Mucosa of rectum (tissue), 2 donors: ENCODE measurements around the gene RBKS.

Source experiments
- H3K27ac ChIP-seq, 2 donors: one replicate each; pipeline ENCODE4 v1.7.0; 2013; ENCODE audit warnings: inconsistent platforms in 2 of 2, low read depth in 2 of 2, low read length in 2 of 2
- H3K27me3 ChIP-seq, 2 donors: one replicate each; pipeline ENCODE4 v1.7.0; 2013; ENCODE audit warnings: low read length in 2 of 2; ENCODE audit not compliant: control insufficient read depth in 2 of 2, insufficient read depth in 2 of 2
- H3K36me3 ChIP-seq, 2 donors: one replicate each; pipeline ENCODE4 v1.7.0; 2013; ENCODE audit warnings: low read length in 2 of 2; ENCODE audit not compliant: control insufficient read depth in 2 of 2, insufficient read depth in 2 of 2
- H3K4me1 ChIP-seq, 2 donors: one replicate each; pipeline ENCODE4 v1.7.0; 2013; ENCODE audit warnings: low read length in 2 of 2, mild to moderate bottlenecking in 1 of 2; ENCODE audit not compliant: control insufficient read depth in 2 of 2, insufficient read depth in 2 of 2
- H3K4me3 ChIP-seq, 2 donors: one replicate each; pipeline ENCODE4 v1.7.0; 2013; ENCODE audit warnings: low read length in 2 of 2
- H3K9ac ChIP-seq, 2 donors: one replicate each; pipeline ENCODE4 v1.7.0; 2013; ENCODE audit warnings: low read length in 2 of 2, low read depth in 1 of 2, mild to moderate bottlenecking in 1 of 2
- H3K9me3 ChIP-seq, 2 donors: one replicate each; pipeline ENCODE4 v1.7.0; 2013; ENCODE audit warnings: low read length in 2 of 2; ENCODE audit not compliant: control insufficient read depth in 2 of 2
- donor health status: healthy.
- donor health status: Normal muscosa, but diverticular disease.

RBKS gene

GRCh38 chr2:27843992-27844391 lies 46.2 kb downstream of the RBKS start:
- H3K27me3 ChIP-seq = no peaks in the 10 kb centered on the region
- no peaks in the 10 kb centered on the region for H3K36me3 ChIP-seq
- H3K4me1 ChIP-seq = no peaks in the 10 kb centered on the region
- H3K27ac ChIP-seq = no peak overlapping the region
- no peak overlapping the region for H3K4me3 ChIP-seq
- H3K9ac ChIP-seq = no peak overlapping the region
- H3K9me3 ChIP-seq = no peaks in the 10 kb centered on the region

DNA sequence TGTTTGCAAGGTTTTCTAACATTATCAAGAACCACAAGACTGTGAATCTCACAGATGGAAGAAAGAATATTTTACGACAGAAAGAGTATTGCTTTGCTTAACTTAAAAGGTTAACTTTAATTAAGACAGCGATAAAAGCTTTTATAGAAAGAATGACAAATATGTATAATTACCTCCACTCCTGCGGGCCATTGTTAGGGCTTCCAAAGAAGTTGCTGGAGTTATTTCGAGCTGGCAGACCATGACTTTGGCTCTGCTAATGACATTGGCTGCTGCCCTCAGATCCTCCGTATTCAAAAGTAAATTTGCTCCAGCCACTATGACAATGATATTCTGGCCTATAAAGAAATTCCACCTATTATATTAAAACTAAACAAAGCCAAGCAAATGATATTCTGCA lies 47.3 kb downstream of the RBKS start:
- no peaks in the 10 kb centered on the region for H3K4me1 ChIP-seq
- H3K9ac ChIP-seq = no peak overlapping the region
- H3K4me3 ChIP-seq = no peak overlapping the region
- H3K27ac ChIP-seq = no peak overlapping the region
- H3K36me3 ChIP-seq = no peaks in the 10 kb centered on the region
- H3K27me3 ChIP-seq = no peaks in the 10 kb centered on the region
- no peaks in the 10 kb centered on the region for H3K9me3 ChIP-seq

DNA sequence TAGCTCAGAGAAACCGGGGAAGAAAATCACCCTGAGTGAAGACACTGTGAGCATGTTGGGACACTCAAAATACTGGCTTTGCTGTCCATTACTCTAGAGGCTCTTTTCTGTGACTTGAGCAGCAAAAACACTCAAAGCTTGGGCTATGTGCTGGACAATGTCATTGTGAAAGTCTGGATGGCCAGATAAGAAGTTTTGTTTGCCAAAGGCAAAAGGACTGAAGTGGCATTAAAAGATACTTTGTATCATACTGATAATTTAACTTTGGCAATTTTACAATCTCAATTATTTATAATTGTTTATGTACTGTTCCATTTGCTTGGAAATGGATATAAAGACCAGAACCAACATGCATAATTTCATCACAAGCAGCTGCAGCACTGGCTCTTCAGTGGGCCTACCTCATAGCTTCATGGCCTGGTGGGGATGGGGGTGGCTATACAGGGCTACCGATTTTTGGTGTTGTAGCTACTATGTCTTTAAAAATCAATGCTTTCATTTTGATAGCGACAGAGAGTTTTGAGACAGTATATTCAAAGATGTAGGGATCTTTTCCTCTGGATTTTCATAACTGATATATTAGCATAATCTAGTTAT lies 51.1 kb downstream of the RBKS start:
- no peak overlapping the region for H3K4me3 ChIP-seq
- H3K27ac ChIP-seq = no peak overlapping the region
- no peaks in the 10 kb centered on the region for H3K36me3 ChIP-seq
- H3K9ac ChIP-seq = no peak overlapping the region
- H3K9me3 ChIP-seq = no peaks in the 10 kb centered on the region
- no peaks in the 10 kb centered on the region for H3K27me3 ChIP-seq
- H3K4me1 ChIP-seq = no peaks in the 10 kb centered on the region

DNA sequence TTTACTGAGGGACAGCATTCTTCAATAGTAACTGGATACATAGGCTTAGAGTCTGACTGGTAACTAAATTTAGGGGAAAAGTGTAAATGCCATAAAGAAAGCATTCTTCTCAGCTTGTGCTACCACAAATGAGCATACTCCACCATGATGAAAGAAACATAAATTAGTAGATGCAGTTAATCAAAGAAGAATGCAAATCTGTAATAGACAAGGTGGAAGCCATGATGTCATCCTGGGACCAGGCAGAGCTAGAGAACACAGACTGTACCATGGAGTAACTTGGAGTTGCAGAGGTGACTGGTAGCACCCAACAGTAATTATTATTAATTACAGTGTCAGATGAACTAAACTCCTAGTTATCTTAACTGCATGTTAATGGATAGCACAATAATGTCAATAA lies 51.7 kb downstream of the RBKS start:
- H3K4me3 ChIP-seq = no peak overlapping the region
- no peaks in the 10 kb centered on the region for H3K27me3 ChIP-seq
- no peaks in the 10 kb centered on the region for H3K4me1 ChIP-seq
- H3K9me3 ChIP-seq = no peaks in the 10 kb centered on the region
- no peak overlapping the region for H3K9ac ChIP-seq
- H3K27ac ChIP-seq = no peak overlapping the region
- no peaks in the 10 kb centered on the region for H3K36me3 ChIP-seq

DNA sequence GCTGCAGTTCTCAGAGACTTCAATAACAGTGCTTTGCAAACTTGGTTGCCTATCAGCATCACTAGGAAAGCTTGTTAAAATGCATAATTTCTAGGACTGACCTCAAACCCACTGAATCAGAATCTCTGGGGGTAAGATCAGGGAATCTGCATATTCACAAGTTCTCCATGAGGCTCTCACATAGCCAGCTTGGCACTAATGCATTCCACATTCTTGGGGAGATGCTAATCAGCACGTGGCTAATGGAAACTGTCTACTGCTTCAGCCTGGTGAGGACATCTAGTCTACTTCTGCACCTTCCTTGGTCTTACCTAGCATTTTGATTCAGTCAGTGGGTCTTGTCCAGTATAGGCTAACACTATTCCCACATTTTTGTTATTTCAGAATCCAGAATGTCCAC lies 56.3 kb downstream of the RBKS start:
- no peak overlapping the region for H3K4me3 ChIP-seq
- no peak overlapping the region for H3K9ac ChIP-seq
- no peaks in the 10 kb centered on the region for H3K9me3 ChIP-seq
- no peaks in the 10 kb centered on the region for H3K4me1 ChIP-seq
- no peaks in the 10 kb centered on the region for H3K27me3 ChIP-seq
- H3K36me3 ChIP-seq = peaks cover 0 to 6% of the 10 kb centered on the region in 2 donors
- H3K27ac ChIP-seq = no peak overlapping the region

- Histone ChIP-seq H3K27ac (no peak overlapping the region), H3K36me3 (peaks cover 0 to 6% of the 10 kb centered on the region in 2 donors), H3K9ac (no peak overlapping the region), H3K4me1 (no peaks in the 10 kb centered on the region), H3K4me3 (no peak overlapping the region), H3K9me3 (no peaks in the 10 kb centered on the region), H3K27me3 (no peaks in the 10 kb centered on the region)
Observed at GRCh38 chr2:27832396-27832795, 57.8 kb downstream of the RBKS start.

DNA sequence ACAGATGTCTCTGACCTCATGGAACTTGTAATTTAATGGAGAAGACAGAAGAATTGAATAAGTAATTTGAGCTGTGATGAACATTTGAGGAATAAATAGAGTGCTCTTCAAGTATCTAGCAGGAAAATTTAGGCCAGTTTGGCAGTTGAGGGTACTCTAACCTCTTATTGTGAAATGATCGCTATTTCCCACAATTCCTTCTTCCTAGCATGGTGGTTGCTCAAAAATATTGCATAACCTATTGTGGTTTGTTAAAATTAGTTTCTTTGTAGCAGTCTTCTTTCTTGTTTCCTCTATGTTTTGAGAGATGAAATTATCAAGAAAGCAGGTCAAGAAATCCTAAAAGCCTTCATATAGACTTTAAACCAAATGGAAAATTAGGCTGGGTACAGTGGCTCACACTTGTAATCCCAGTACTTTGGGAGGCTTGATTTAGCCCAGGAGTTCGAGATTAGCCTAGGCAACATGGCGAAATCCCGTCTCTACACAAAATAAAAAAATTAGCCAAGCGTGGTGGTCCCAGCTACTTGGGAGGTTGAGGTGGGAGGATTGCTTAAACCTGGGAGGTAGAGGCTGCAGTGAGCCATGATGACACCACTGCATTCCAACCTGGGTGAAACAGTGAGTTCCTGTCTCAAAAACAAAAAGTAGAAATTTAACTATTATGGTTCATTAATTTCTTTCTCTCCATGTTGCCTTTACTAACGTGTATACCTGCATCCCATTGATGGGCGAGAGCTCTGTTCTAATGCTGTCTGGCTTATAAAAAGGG lies 58.7 kb downstream of the RBKS start:
- Histone ChIP-seq H3K9me3 (no peaks in the 10 kb centered on the region), H3K27ac (no peak overlapping the region), H3K36me3 (peaks cover 0 to 6% of the 10 kb centered on the region in 2 donors), H3K4me1 (no peaks in the 10 kb centered on the region), H3K27me3 (no peaks in the 10 kb centered on the region), H3K4me3 (no peak overlapping the region), H3K9ac (no peak overlapping the region)

DNA sequence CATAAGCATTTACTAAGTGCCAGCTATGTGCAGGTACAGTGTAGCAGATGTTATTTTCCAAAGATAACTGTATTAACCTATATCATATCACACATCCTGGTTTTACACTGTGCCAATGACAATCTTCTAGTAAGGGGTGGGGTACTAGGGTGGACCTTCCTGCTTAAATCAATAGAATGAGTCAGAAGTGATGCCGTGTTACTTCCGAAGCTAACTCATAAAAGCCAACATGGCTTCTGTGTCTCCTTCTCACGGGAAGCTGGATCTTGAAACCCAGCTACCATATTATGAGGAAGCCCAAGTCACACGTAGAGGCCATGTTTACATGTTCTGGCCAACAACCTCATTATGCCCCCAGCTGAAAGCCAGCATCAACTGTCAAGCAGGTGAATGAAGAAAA lies 59.5 kb downstream of the RBKS start:
- H3K4me1 ChIP-seq = no peaks in the 10 kb centered on the region
- no peaks in the 10 kb centered on the region for H3K27me3 ChIP-seq
- H3K4me3 ChIP-seq = no peak overlapping the region
- H3K36me3 ChIP-seq = peaks cover 0 to 6% of the 10 kb centered on the region in 2 donors
- no peak overlapping the region for H3K27ac ChIP-seq
- no peaks in the 10 kb centered on the region for H3K9me3 ChIP-seq
- no peak overlapping the region for H3K9ac ChIP-seq

- peaks cover 0 to 6% of the 10 kb centered on the region in 2 donors for H3K36me3 ChIP-seq
- no peak overlapping the region for H3K27ac ChIP-seq
- no peak overlapping the region for H3K9ac ChIP-seq
- no peaks in the 10 kb centered on the region for H3K4me1 ChIP-seq
- no peaks in the 10 kb centered on the region for H3K9me3 ChIP-seq
- H3K27me3 ChIP-seq = no peaks in the 10 kb centered on the region
- H3K4me3 ChIP-seq = no peak overlapping the region
Observed at GRCh38 chr2:27829791-27830190, 60.4 kb downstream of the RBKS start.

GRCh38 chr2:27828305-27828704 lies 61.9 kb downstream of the RBKS start:
- no peaks in the 10 kb centered on the region for H3K27me3 ChIP-seq

More at GRCh38 chr2:27828305-27828704, 61.9 kb downstream of the RBKS start:
- Histone ChIP-seq H3K27ac (no peak overlapping the region), H3K9me3 (no peaks in the 10 kb centered on the region), H3K4me1 (no peaks in the 10 kb centered on the region), H3K4me3 (no peak overlapping the region), H3K9ac (no peak overlapping the region), H3K36me3 (peaks cover 0 to 6% of the 10 kb centered on the region in 2 donors)
